ENCODE results near the gene CANT1. TPM values are rescaled to one million over a fixed set of nuclear protein-coding genes. Genes with fewer than 3 reads are reported as not detected.

CANT1 gene
- total RNA-seq, 3 donors from 2014 or later (not counting 1 experiment from before 2014, with no cell fraction given) = 40.0 to 58.8 (median 53.4) TPM

DNA sequence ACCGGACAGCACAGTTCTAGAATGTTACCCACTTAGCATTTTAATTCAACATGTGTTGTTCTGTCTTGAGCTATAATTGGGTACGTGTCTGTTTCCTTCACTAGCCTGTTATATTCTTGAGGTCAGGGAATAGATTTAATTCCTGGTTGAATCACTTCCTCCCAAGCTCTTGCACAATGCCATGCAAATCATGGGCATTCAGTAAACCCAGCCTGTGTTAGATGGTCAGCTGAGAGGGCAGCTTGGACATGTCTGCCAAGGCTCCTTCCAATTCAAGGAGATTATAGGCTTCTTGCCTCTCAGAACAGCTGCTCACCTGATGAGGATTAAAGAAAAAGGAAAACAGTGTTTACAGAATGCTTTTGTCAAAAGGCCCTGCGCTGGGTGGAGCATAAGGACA is 27.0 kb upstream of the CANT1 start:
- H3K4me1 Mint-ChIP-seq = no peaks in the 10 kb centered on the region
- H3K36me3 ChIP-seq (ENCODE audit: control insufficient read depth, insufficient read depth, low read length) = no peaks in the 10 kb centered on the region
- H3K27me3 Mint-ChIP-seq (ENCODE audit: low read depth in 2 of 2) = peaks cover 10% of the 10 kb centered on the region in 2 donors
- no peak overlapping the region for H3K4me3 Mint-ChIP-seq
- no peak overlapping the region for H3K27ac Mint-ChIP-seq
- no peaks in the 10 kb centered on the region for H3K36me3 Mint-ChIP-seq
- ATAC-seq (no peak), DNase-seq (no peak)
- TF ChIP-seq, protein P1, sequence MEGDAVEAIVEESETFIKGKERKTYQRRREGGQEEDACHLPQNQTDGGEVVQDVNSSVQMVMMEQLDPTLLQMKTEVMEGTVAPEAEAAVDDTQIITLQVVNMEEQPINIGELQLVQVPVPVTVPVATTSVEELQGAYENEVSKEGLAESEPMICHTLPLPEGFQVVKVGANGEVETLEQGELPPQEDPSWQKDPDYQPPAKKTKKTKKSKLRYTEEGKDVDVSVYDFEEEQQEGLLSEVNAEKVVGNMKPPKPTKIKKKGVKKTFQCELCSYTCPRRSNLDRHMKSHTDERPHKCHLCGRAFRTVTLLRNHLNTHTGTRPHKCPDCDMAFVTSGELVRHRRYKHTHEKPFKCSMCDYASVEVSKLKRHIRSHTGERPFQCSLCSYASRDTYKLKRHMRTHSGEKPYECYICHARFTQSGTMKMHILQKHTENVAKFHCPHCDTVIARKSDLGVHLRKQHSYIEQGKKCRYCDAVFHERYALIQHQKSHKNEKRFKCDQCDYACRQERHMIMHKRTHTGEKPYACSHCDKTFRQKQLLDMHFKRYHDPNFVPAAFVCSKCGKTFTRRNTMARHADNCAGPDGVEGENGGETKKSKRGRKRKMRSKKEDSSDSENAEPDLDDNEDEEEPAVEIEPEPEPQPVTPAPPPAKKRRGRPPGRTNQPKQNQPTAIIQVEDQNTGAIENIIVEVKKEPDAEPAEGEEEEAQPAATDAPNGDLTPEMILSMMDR (IDR thresholded peaks at IDR 0.05) = no peak
- no peaks in the 10 kb centered on the region for H3K27me3 ChIP-seq (ENCODE audit: control insufficient read depth, insufficient read depth, low read length)
- no peak overlapping the region for H3K4me3 ChIP-seq (ENCODE audit: low read length)
- WGBS (ENCODE audit: insufficient coverage) = 80% methylated on average over 2 of the region's 3 CpGs
- H3K9me3 Mint-ChIP-seq = no peaks in the 10 kb centered on the region
- intact Hi-C loops (cut with micrococcal nuclease) = no loop called here
- no peaks in the 10 kb centered on the region for H3K9me3 ChIP-seq (ENCODE audit: control insufficient read depth, insufficient read depth, low read length)
- H3K4me1 ChIP-seq (ENCODE audit: control insufficient read depth, insufficient read depth, low read length) = no peaks in the 10 kb centered on the region
- no peak overlapping the region for H3K27ac ChIP-seq (ENCODE audit: low read length)

DNA sequence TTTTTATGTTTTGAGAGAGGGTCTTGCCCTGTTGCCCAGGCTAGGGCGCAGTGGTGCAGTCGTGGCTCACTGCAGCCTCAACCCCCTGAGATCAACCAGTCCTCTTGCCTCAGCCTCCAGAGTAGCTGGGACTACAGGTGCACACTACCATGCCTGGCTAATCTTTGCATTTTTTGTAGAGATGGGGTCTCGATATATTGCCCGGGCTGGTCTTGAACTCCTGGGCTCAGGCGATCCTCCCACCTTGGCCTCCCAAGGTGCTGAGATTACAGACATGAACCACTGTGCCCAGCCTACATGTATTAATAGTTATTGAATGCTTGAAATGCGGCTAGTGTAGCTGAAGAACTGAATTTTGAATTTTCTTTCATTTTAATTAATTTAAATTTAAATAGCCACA is 26.6 kb upstream of the CANT1 start:
- peaks cover 10 to 12% of the 10 kb centered on the region in 2 donors for H3K27me3 Mint-ChIP-seq (ENCODE audit: low read depth in 2 of 2)
- Histone ChIP-seq H3K4me3 (ENCODE audit: low read length) (no peak overlapping the region), H3K36me3 (ENCODE audit: control insufficient read depth, insufficient read depth, low read length) (no peaks in the 10 kb centered on the region), H3K9me3 (ENCODE audit: control insufficient read depth, insufficient read depth, low read length) (no peaks in the 10 kb centered on the region), H3K27me3 (ENCODE audit: control insufficient read depth, insufficient read depth, low read length) (no peaks in the 10 kb centered on the region), H3K27ac (ENCODE audit: low read length) (no peak overlapping the region), H3K4me1 (ENCODE audit: control insufficient read depth, insufficient read depth, low read length) (no peaks in the 10 kb centered on the region)
- no peak overlapping the region for H3K27ac Mint-ChIP-seq
- H3K4me3 Mint-ChIP-seq = no peak overlapping the region
- H3K4me1 Mint-ChIP-seq = no peaks in the 10 kb centered on the region
- no peak for ATAC-seq
- no peaks in the 10 kb centered on the region for H3K9me3 Mint-ChIP-seq
- WGBS (ENCODE audit: insufficient coverage) = 91% methylated on average over 6 of the region's 6 CpGs
- intact Hi-C loops (cut with micrococcal nuclease) = no loop called here
- DNase-seq = no peak
- no peaks in the 10 kb centered on the region for H3K36me3 Mint-ChIP-seq
- TF ChIP-seq, protein P1 (IDR thresholded peaks at IDR 0.05) = no peak

DNA sequence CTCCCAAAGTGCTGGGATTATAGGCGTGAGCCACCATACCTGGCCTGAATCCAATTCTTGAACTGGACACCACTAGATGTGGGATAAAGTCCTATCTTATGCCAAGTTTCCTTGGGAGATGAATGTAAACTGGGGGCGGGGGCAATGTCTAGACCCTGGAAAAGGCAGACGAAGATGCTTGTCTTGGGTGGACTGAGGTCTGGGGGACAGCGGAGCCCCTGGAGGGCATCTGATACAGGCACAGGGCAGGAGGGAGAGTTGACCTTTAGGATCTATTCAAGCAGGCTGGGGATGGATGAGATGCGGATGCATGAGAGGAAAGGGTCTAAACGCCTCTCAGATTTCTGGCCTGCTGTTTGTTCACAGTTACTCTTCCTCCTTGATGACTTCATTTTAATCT is 26.1 kb upstream of the CANT1 start:
- Mint-ChIP-seq H3K27ac (no peak overlapping the region), H3K27me3 (ENCODE audit: low read depth in 2 of 2) (peaks cover 10 to 15% of the 10 kb centered on the region in 2 donors), H3K36me3 (no peaks in the 10 kb centered on the region), H3K4me1 (no peaks in the 10 kb centered on the region), H3K9me3 (no peaks in the 10 kb centered on the region), H3K4me3 (no peak overlapping the region)
- TF ChIP-seq, protein P1 (IDR thresholded peaks at IDR 0.05) = no peak
- Histone ChIP-seq H3K27me3 (ENCODE audit: control insufficient read depth, insufficient read depth, low read length) (no peaks in the 10 kb centered on the region), H3K4me3 (ENCODE audit: low read length) (no peak overlapping the region), H3K27ac (ENCODE audit: low read length) (no peak overlapping the region), H3K36me3 (ENCODE audit: control insufficient read depth, insufficient read depth, low read length) (no peaks in the 10 kb centered on the region), H3K4me1 (ENCODE audit: control insufficient read depth, insufficient read depth, low read length) (no peaks in the 10 kb centered on the region), H3K9me3 (ENCODE audit: control insufficient read depth, insufficient read depth, low read length) (no peaks in the 10 kb centered on the region)
- DNase-seq = no peak
- no peak for ATAC-seq
- 86% methylated on average over 6 of the region's 6 CpGs for WGBS (ENCODE audit: insufficient coverage)
- intact Hi-C loops (cut with micrococcal nuclease) = no loop called here

DNA sequence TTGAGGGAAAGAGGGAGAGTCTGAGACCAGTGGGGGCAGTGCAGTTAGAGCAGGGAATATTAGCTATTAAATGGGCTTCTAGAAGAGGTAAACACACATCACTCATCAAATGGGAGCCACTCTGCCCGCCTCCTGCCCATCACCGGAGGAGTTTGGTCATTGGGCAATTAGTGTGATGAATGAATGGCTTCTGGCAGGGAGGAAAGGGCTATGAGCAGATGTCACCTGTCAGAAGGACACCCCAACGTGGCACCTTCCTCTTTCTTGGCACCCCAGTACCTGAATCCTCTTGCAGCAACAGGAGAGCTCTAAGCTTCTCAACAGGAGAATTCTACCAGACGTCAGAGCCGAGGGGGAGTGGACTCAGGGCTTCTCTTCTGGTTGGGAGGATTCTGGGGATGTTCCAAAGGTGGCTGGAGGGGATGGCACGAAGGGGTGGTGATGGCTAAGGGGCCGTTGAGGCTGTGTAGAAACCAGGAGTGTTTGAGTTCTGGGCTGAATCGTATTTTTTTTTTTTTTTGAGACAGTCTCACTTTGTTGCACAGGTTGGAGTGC is 25.4 kb upstream of the CANT1 start:
- no peaks in the 10 kb centered on the region for H3K9me3 Mint-ChIP-seq
- H3K27ac Mint-ChIP-seq = no peak overlapping the region
- H3K4me3 Mint-ChIP-seq = no peak overlapping the region
- Histone ChIP-seq H3K4me1 (ENCODE audit: control insufficient read depth, insufficient read depth, low read length) (no peaks in the 10 kb centered on the region), H3K36me3 (ENCODE audit: control insufficient read depth, insufficient read depth, low read length) (no peaks in the 10 kb centered on the region), H3K4me3 (ENCODE audit: low read length) (no peak overlapping the region), H3K9me3 (ENCODE audit: control insufficient read depth, insufficient read depth, low read length) (no peaks in the 10 kb centered on the region), H3K27me3 (ENCODE audit: control insufficient read depth, insufficient read depth, low read length) (no peaks in the 10 kb centered on the region), H3K27ac (ENCODE audit: low read length) (no peak overlapping the region)
- TF ChIP-seq, protein P1 (IDR thresholded peaks at IDR 0.05) = no peak
- intact Hi-C loops (cut with micrococcal nuclease) = no loop called here
- DNase-seq (no peak), ATAC-seq (no peak)
- no peaks in the 10 kb centered on the region for H3K4me1 Mint-ChIP-seq
- H3K36me3 Mint-ChIP-seq = no peaks in the 10 kb centered on the region
- WGBS (ENCODE audit: insufficient coverage) = 68% methylated on average over 6 of the region's 8 CpGs
- H3K27me3 Mint-ChIP-seq (ENCODE audit: low read depth in 2 of 2) = peaks cover 10 to 18% of the 10 kb centered on the region in 2 donors
